ENCODE results near the gene PPP1R1B.

DNA sequence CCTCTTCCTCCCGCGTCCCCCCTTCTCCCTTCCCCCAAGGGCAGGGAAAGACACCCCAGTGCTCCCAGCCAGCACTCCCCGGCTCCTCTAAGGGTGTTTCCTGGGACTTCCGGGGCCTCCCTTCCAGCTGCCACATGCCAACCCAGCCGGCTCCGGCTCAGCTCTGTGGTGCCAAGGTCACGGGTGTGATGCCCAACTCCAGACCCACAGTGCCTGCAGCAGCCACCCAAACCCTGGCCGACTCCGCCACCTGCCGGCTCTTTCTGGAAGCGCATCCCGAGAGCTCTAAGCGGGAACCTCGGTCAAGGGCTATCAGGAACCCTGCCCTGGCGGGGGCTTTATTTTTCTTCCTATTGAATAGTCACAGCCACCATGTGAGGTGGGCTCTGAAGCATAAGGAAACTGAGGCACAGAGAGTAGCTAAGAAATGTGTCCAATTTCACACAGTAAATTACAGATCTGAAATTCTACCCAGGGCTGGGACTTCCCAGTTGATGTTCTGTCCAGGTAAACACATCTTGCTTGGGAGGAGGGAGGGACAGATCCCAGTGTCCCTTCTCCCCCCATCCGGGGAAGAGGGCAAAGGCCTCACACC, 3.3 kb upstream of the PPP1R1B start:
- TF ChIP-seq, protein P1, sequence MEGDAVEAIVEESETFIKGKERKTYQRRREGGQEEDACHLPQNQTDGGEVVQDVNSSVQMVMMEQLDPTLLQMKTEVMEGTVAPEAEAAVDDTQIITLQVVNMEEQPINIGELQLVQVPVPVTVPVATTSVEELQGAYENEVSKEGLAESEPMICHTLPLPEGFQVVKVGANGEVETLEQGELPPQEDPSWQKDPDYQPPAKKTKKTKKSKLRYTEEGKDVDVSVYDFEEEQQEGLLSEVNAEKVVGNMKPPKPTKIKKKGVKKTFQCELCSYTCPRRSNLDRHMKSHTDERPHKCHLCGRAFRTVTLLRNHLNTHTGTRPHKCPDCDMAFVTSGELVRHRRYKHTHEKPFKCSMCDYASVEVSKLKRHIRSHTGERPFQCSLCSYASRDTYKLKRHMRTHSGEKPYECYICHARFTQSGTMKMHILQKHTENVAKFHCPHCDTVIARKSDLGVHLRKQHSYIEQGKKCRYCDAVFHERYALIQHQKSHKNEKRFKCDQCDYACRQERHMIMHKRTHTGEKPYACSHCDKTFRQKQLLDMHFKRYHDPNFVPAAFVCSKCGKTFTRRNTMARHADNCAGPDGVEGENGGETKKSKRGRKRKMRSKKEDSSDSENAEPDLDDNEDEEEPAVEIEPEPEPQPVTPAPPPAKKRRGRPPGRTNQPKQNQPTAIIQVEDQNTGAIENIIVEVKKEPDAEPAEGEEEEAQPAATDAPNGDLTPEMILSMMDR (IDR thresholded peaks at IDR 0.05; ENCODE audit: poor library complexity, severe bottlenecking) = peak; percentile 88
- TF ChIP-seq POLR2AphosphoS5 (IDR thresholded peaks at IDR 0.05) (no peak), EP300 (conservative IDR thresholded peaks at IDR 0.05; ENCODE audit: poor library complexity, severe bottlenecking) (no peak), TAF1 (IDR thresholded peaks at IDR 0.05; ENCODE audit: low read depth) (no peak), RAD21 (conservative IDR thresholded peaks at IDR 0.05) (peak; percentile 80), EZH2 (IDR thresholded peaks at IDR 0.05; ENCODE audit: borderline replicate concordance, insufficient read depth, low read length, poor library complexity, severe bottlenecking) (no peak), MXI1 (conservative IDR thresholded peaks at IDR 0.05; ENCODE audit: poor library complexity, severe bottlenecking) (no peak), SMC3 (conservative IDR thresholded peaks at IDR 0.05; ENCODE audit: poor library complexity) (peak; percentile 77)
- TF ChIP-seq, protein P2, sequence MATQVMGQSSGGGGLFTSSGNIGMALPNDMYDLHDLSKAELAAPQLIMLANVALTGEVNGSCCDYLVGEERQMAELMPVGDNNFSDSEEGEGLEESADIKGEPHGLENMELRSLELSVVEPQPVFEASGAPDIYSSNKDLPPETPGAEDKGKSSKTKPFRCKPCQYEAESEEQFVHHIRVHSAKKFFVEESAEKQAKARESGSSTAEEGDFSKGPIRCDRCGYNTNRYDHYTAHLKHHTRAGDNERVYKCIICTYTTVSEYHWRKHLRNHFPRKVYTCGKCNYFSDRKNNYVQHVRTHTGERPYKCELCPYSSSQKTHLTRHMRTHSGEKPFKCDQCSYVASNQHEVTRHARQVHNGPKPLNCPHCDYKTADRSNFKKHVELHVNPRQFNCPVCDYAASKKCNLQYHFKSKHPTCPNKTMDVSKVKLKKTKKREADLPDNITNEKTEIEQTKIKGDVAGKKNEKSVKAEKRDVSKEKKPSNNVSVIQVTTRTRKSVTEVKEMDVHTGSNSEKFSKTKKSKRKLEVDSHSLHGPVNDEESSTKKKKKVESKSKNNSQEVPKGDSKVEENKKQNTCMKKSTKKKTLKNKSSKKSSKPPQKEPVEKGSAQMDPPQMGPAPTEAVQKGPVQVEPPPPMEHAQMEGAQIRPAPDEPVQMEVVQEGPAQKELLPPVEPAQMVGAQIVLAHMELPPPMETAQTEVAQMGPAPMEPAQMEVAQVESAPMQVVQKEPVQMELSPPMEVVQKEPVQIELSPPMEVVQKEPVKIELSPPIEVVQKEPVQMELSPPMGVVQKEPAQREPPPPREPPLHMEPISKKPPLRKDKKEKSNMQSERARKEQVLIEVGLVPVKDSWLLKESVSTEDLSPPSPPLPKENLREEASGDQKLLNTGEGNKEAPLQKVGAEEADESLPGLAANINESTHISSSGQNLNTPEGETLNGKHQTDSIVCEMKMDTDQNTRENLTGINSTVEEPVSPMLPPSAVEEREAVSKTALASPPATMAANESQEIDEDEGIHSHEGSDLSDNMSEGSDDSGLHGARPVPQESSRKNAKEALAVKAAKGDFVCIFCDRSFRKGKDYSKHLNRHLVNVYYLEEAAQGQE (IDR thresholded peaks at IDR 0.05; ENCODE audit: borderline replicate concordance) = no peak
